Breast epithelium (tissue), 3 donors: ENCODE data around the gene SCN1A.

Source experiments
- CTCF ChIP-seq, 3 donors: fragments of 450-650 bp; IDR thresholded peaks; one replicate each; pipeline ENCODE4 v1.5.1; 2016 to 2017; ENCODE audit warnings: antibody characterized with exemption in 3 of 3, mild to moderate bottlenecking in 3 of 3, moderate library complexity in 3 of 3
- POLR2A ChIP-seq: fragments of 450-650 bp; IDR thresholded peaks from one replicate; pipeline ENCODE4 v1.6.1; 2016; ENCODE audit warnings: antibody characterized with exemption, mild to moderate bottlenecking, moderate library complexity
- POLR2AphosphoS5 ChIP-seq, 3 donors: sonication (generic); formaldehyde crosslinking; IDR thresholded peaks; one replicate each; pipeline ENCODE4 v1.6.1; 2017; ENCODE audit warnings: antibody characterized with exemption in 3 of 3

GRCh38 chr2:166017208-166017607, 110.6 kb downstream of the SCN1A start:
- TF ChIP-seq CTCF (IDR thresholded peaks at IDR 0.05) = no peak
- no peak for TF ChIP-seq POLR2AphosphoS5 (IDR thresholded peaks at IDR 0.05)
- no peak for TF ChIP-seq POLR2A
